BLaER1 (cell line): Measurements from ENCODE around the gene CCNG2.

Source experiments
- H3K27ac ChIP-seq: shearing (Covaris generic); formaldehyde crosslinking; 2 replicates; pipeline ENCODE4 v1.8.1; 2022
- H3K27me3 ChIP-seq: shearing (Covaris generic); formaldehyde crosslinking; 2 replicates; pipeline ENCODE4 v1.8.1; 2022
- H3K36me3 ChIP-seq: shearing (Covaris generic); formaldehyde crosslinking; 2 replicates; pipeline ENCODE4 v1.8.1; 2022
- H3K4me1 ChIP-seq: shearing (Covaris generic); formaldehyde crosslinking; 2 replicates; pipeline ENCODE4 v1.8.1; 2022
- H3K4me2 ChIP-seq: shearing (Covaris generic); formaldehyde crosslinking; 2 replicates; pipeline ENCODE4 v1.8.1; 2022
- H3K4me3 ChIP-seq: shearing (Covaris generic); formaldehyde crosslinking; 2 replicates; pipeline ENCODE4 v1.8.1; 2022
- H3K9ac ChIP-seq: shearing (Covaris generic); formaldehyde crosslinking; 2 replicates; pipeline ENCODE4 v1.8.1; 2022
- H3K9me3 ChIP-seq: shearing (Covaris generic); formaldehyde crosslinking; 2 replicates; pipeline ENCODE4 v1.8.1; 2022
- H4K20me1 ChIP-seq: shearing (Covaris generic); formaldehyde crosslinking; 2 replicates; pipeline ENCODE4 v1.8.1; 2022
- Cebpa-rat ChIP-seq: shearing (Covaris generic); IDR thresholded peaks from 2 replicates; pipeline ENCODE4 v1.8.1; 2022

CCNG2 gene

DNA sequence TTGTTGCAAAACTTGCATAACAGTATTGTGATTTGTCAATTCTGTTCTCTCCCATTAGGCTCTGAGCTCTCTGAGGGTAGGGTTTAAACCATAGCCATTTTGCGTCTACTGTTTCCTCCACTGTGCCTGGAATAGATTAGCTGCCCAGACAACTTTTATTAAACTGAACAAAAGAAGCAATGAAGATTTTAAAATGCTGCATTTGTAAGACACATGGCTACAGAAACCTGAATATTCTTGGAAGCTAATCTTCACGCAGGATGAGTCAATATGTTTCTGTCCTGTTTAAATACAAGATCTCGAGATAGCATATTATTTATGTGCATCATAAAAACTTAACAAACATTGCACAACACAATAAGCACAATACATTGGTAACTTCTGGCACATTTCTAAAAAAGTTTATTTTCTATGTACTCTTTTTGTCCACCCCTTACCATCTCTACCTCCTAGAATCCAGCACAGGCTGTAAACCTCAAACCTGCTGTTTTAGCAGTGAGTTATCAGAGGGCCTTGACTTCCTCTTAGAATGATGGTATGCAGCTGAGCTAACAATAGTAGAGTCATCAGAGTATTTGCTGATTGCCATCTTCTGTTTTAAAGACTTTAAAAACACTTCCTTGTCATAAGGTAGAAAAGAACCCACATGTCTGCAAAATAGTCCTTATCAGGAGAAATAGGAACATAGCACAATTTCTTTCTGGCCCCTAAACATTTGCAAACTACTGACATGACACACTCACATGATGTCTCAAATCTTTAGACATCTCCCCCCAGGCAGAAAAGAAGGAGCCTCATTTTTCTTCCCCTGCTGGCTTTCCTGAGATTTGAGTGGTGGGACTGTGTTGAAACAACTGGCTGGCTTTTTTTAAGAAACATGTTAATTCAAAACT, 10.6 kb upstream of the CCNG2 start:
- H3K4me2 ChIP-seq = no peak overlapping the region
- H3K4me1 ChIP-seq = peaks cover 15% of the 10 kb centered on the region
- H3K36me3 ChIP-seq = no peaks in the 10 kb centered on the region
- no peaks in the 10 kb centered on the region for H4K20me1 ChIP-seq
- no peaks in the 10 kb centered on the region for H3K9me3 ChIP-seq
- no peak overlapping the region for H3K9ac ChIP-seq
- no peak overlapping the region for H3K27ac ChIP-seq
- no peak for TF ChIP-seq Cebpa-rat
- H3K27me3 ChIP-seq = no peaks in the 10 kb centered on the region
- H3K4me3 ChIP-seq = no peak overlapping the region

- H3K4me3 ChIP-seq = no peak overlapping the region
- TF ChIP-seq Cebpa-rat = no peak
- H3K27ac ChIP-seq = no peak overlapping the region
- H3K4me1 ChIP-seq = peaks cover 20% of the 10 kb centered on the region
- H3K27me3 ChIP-seq = no peaks in the 10 kb centered on the region
- H4K20me1 ChIP-seq = no peaks in the 10 kb centered on the region
- H3K4me2 ChIP-seq = no peak overlapping the region
- H3K36me3 ChIP-seq = no peaks in the 10 kb centered on the region
- no peak overlapping the region for H3K9ac ChIP-seq
- H3K9me3 ChIP-seq = no peaks in the 10 kb centered on the region
Observed at GRCh38 chr4:77147079-77147782, 9.8 kb upstream of the CCNG2 start.

DNA sequence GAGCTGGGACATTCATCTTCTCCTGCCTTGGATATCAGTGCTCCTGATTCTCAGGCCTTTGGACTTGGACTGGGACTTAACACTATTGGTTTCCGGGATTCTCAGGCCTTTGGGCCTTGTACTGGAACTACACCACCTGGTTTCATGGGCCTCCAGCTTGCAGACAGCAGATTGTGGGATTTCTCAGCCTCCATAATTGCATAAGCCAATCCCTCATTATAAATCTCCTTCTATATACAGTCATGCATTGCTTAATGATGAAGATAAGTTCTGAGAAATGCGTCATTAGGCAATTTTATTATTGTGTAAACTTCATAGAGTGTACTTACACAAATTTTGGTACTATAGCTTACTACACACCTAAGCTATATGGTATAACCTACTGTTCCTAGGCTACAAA, 8.9 kb upstream of the CCNG2 start:
- Histone ChIP-seq H3K27ac (no peak overlapping the region), H3K9ac (no peak overlapping the region), H3K9me3 (no peaks in the 10 kb centered on the region), H3K4me3 (no peak overlapping the region), H4K20me1 (no peaks in the 10 kb centered on the region), H3K4me1 (peaks cover 28% of the 10 kb centered on the region), H3K36me3 (no peaks in the 10 kb centered on the region), H3K4me2 (no peak overlapping the region), H3K27me3 (no peaks in the 10 kb centered on the region)
- TF ChIP-seq Cebpa-rat = no peak

- Histone ChIP-seq H3K4me2 (no peak overlapping the region), H3K27me3 (no peaks in the 10 kb centered on the region), H4K20me1 (no peaks in the 10 kb centered on the region), H3K4me1 (peaks cover 45% of the 10 kb centered on the region), H3K27ac (no peak overlapping the region), H3K36me3 (no peaks in the 10 kb centered on the region), H3K9me3 (no peaks in the 10 kb centered on the region), H3K4me3 (no peak overlapping the region), H3K9ac (no peak overlapping the region)
- TF ChIP-seq Cebpa-rat = no peak
Observed at GRCh38 chr4:77149789-77150188, 7.2 kb upstream of the CCNG2 start.

GRCh38 chr4:77151241-77151640, 5.8 kb upstream of the CCNG2 start:
- no peak overlapping the region for H3K27ac ChIP-seq
- no peak overlapping the region for H3K9ac ChIP-seq
- TF ChIP-seq Cebpa-rat = no peak
- no peaks in the 10 kb centered on the region for H3K36me3 ChIP-seq
- no peaks in the 10 kb centered on the region for H3K27me3 ChIP-seq
- H3K9me3 ChIP-seq = no peaks in the 10 kb centered on the region
- H3K4me2 ChIP-seq = no peak overlapping the region
- no peak overlapping the region for H3K4me3 ChIP-seq
- no peaks in the 10 kb centered on the region for H4K20me1 ChIP-seq
- peaks cover 52% of the 10 kb centered on the region for H3K4me1 ChIP-seq

- Histone ChIP-seq H3K27me3 (no peaks in the 10 kb centered on the region), H3K4me2 (peak overlapping the region; percentile 56; the same call in 1 of the 2 replicates), H3K27ac (no peak overlapping the region), H3K9me3 (no peaks in the 10 kb centered on the region), H3K9ac (no peak overlapping the region), H4K20me1 (no peaks in the 10 kb centered on the region), H3K4me1 (peaks cover 47% of the 10 kb centered on the region), H3K36me3 (no peaks in the 10 kb centered on the region), H3K4me3 (no peak overlapping the region)
- no peak for TF ChIP-seq Cebpa-rat
Observed at GRCh38 chr4:77152421-77152820, 4.6 kb upstream of the CCNG2 start.

- H3K27me3 ChIP-seq = no peaks in the 10 kb centered on the region
- H3K4me2 ChIP-seq = peak overlapping the region; percentile 56
- peaks cover under 1% of the 10 kb centered on the region for H4K20me1 ChIP-seq
- H3K4me3 ChIP-seq = no peak overlapping the region
- no peaks in the 10 kb centered on the region for H3K9me3 ChIP-seq
- peaks cover 47% of the 10 kb centered on the region for H3K4me1 ChIP-seq
- H3K27ac ChIP-seq = no peak overlapping the region
- no peak overlapping the region for H3K9ac ChIP-seq
- TF ChIP-seq Cebpa-rat = no peak
- no peaks in the 10 kb centered on the region for H3K36me3 ChIP-seq
Observed at GRCh38 chr4:77153006-77153405, 4.0 kb upstream of the CCNG2 start.

DNA sequence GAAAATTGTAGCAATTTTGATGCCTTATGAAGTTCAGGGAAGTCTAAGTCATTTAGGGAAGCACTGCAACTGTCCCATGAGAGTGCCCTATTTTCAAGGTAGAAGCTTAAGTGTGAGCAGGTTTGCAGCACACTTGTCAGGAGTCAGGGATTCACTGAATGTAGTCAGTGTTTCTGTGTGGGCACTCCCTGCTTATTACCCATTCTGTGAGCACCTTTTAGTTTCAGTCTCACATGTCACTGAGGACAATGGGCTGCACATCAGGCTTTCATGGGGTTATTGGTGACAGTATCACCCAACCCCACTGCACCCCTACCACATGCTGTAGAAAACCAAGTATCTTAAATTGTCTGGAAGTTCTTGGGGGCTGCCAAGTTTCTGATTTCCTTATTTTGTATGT, 2.9 kb upstream of the CCNG2 start:
- H3K9me3 ChIP-seq = no peaks in the 10 kb centered on the region
- peaks cover 12% of the 10 kb centered on the region for H4K20me1 ChIP-seq
- TF ChIP-seq Cebpa-rat = no peak
- H3K9ac ChIP-seq = no peak overlapping the region
- H3K4me1 ChIP-seq = peaks cover 54% of the 10 kb centered on the region
- H3K4me2 ChIP-seq = peak overlapping the region; percentile 91
- H3K4me3 ChIP-seq = no peak overlapping the region
- peaks cover 6% of the 10 kb centered on the region; the same call in 1 of the 2 replicates for H3K36me3 ChIP-seq
- H3K27me3 ChIP-seq = no peaks in the 10 kb centered on the region
- H3K27ac ChIP-seq = no peak overlapping the region; the same call in 1 of the 2 replicates

DNA sequence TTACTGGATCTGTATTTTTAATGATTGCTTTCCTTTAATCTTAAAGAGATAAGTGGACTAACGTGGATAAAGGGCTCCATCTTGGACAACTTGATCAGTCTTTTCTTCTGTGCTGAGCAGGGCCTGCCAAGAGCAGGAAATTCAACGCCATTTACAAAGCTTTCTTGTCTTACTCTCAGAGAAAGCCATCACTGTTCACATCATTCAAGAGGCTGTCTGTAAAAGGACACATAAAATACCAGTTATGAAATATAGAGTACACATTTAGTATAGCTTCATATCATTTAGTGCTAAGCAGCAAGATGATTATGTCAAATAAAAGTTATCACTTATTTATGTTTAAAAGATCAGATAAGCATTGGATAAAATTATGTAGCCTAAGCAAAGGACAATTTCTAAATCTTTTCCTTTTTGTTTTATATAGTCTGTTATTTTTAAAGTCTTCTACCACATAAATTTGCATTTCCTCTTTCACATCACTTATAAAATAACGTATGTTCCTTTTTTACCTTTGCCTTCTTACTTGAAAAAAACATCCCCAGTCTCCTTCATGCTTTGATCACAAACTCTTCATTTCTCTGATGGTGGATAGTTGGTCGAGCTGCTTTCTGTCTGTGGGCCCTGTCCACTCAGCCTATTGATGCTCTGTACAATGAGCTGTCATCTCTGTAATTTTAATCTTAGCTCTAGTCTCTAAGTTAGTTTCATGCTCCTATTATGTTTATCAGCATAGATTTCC, 2.1 kb upstream of the CCNG2 start:
- peak overlapping the region; percentile 61 for H3K27ac ChIP-seq

More for the DNA sequence above, 2.1 kb upstream of the CCNG2 start:
- Histone ChIP-seq H3K9me3 (no peaks in the 10 kb centered on the region), H3K36me3 (peaks cover 14% of the 10 kb centered on the region), H3K4me3 (no peak overlapping the region), H3K4me1 (peaks cover 63% of the 10 kb centered on the region), H3K27me3 (no peaks in the 10 kb centered on the region), H4K20me1 (peaks cover 20% of the 10 kb centered on the region), H3K9ac (no peak overlapping the region), H3K4me2 (peak overlapping the region; percentile 91)
- no peak for TF ChIP-seq Cebpa-rat
